CD4-positive, alpha-beta memory T cell (primary cell): ENCODE measurements around the gene PAM. TPM values are rescaled to one million over a fixed set of nuclear protein-coding genes. Genes with fewer than 3 reads are reported as not detected.

Experiments
- CTCF ChIA-PET: fragments of 350-600 bp; sonication (Branson Sonifier 250); formaldehyde crosslinking; loops from one replicate; lab custom pipeline; 2021; ENCODE audit warnings: inconsistent platforms; ENCODE audit not compliant: partially characterized antibody; lab: Charles Lee
- POLR2A ChIA-PET: fragments of 350-600 bp; sonication (Branson Sonifier 250); formaldehyde crosslinking; loops from one replicate; lab custom pipeline; 2021; ENCODE audit not compliant: partially characterized antibody; lab: Charles Lee
- DNase-seq, 5 donors: peaks; one replicate each; pipeline versions ENCODE4 v3.0.0 to v3.0.0-alpha.2; 2020 to 2022; ENCODE audit warnings: mixed read lengths in 1 of 5
- H3K27ac ChIP-seq: one replicate; pipeline ENCODE4 v1.7.0; 2013; ENCODE audit warnings: low read depth, low read length
- H3K27me3 ChIP-seq: 2 replicates; pipeline ENCODE4 v1.7.0; 2013; ENCODE audit warnings: mild to moderate bottlenecking, low read length, moderate library complexity; ENCODE audit not compliant: insufficient read depth
- H3K36me3 ChIP-seq: 2 replicates; pipeline ENCODE4 v1.7.0; 2013; ENCODE audit warnings: mild to moderate bottlenecking, low read length, moderate library complexity; ENCODE audit not compliant: insufficient read depth
- H3K4me1 ChIP-seq: 2 replicates; pipeline ENCODE4 v1.7.0; 2013; ENCODE audit warnings: mild to moderate bottlenecking, low read length, moderate library complexity; ENCODE audit not compliant: insufficient read depth
- H3K4me3 ChIP-seq, 2 donors: one replicate each; pipeline ENCODE4 v1.7.0; 2013; ENCODE audit warnings: low read length in 2 of 2, mild to moderate bottlenecking in 1 of 2
- H3K9me3 ChIP-seq, 2 donors: one replicate each; pipeline ENCODE4 v1.7.0; 2013; ENCODE audit warnings: low read length in 2 of 2, control low read depth in 1 of 2; ENCODE audit not compliant: control insufficient read depth in 1 of 2
- H3K27ac Mint-ChIP-seq, 7 donors: one replicate each; pipeline ENCODE4 v1.8.0; 2020 to 2021; ENCODE audit warnings: mixed read lengths in 7 of 7, mild to moderate bottlenecking in 6 of 7, inconsistent platforms in 3 of 7, moderate library complexity in 3 of 7
- H3K27me3 Mint-ChIP-seq, 2 donors: one replicate each; pipeline ENCODE4 v1.8.0; 2020 to 2021; ENCODE audit warnings: mixed read lengths in 2 of 2
- H3K36me3 Mint-ChIP-seq, 2 donors: one replicate each; pipeline ENCODE4 v1.8.0; 2020 to 2021; ENCODE audit warnings: mixed read lengths in 2 of 2, inconsistent platforms in 1 of 2, mild to moderate bottlenecking in 1 of 2
- H3K4me1 Mint-ChIP-seq, 4 donors: one replicate each; pipeline ENCODE4 v1.8.0; 2020 to 2021; ENCODE audit warnings: mixed read lengths in 4 of 4, mild to moderate bottlenecking in 1 of 4
- H3K4me3 Mint-ChIP-seq, 8 donors: one replicate each; pipeline ENCODE4 v1.8.0; 2020 to 2021; ENCODE audit warnings: mixed read lengths in 8 of 8, mild to moderate bottlenecking in 7 of 8, moderate library complexity in 6 of 8, inconsistent platforms in 3 of 8
- H3K9me3 Mint-ChIP-seq, 8 donors: one replicate each; pipeline ENCODE4 v1.8.0; 2020 to 2021; ENCODE audit warnings: mixed read lengths in 8 of 8, mild to moderate bottlenecking in 5 of 8, inconsistent platforms in 3 of 8, moderate library complexity in 1 of 8
- intact Hi-C: fragments of 100-400 bp; cut with micrococcal nuclease; formaldehyde crosslinking; loops from one replicate; pipeline ENCODE4 v1.15.1; 2023
- polyA plus RNA-seq, 2 donors: library from polyadenylated mRNA; unstranded; fragments of 300-500 nt; fragmentation: Illumina TruSeq; gene quantifications; one replicate each; pipeline ENCODE4 v1.2.3, GENCODE V29; 2021
- total RNA-seq, 2 experiments: library from RNA; stranded (reverse); gene quantifications; one replicate each; pipeline ENCODE4 v1.2.3, GENCODE V29; 2021

Gene PAM
- total and polyA plus RNA-seq, 4 experiments from 2014 or later, result 25.8 to 31.0 (median 28.7) TPM

DNA sequence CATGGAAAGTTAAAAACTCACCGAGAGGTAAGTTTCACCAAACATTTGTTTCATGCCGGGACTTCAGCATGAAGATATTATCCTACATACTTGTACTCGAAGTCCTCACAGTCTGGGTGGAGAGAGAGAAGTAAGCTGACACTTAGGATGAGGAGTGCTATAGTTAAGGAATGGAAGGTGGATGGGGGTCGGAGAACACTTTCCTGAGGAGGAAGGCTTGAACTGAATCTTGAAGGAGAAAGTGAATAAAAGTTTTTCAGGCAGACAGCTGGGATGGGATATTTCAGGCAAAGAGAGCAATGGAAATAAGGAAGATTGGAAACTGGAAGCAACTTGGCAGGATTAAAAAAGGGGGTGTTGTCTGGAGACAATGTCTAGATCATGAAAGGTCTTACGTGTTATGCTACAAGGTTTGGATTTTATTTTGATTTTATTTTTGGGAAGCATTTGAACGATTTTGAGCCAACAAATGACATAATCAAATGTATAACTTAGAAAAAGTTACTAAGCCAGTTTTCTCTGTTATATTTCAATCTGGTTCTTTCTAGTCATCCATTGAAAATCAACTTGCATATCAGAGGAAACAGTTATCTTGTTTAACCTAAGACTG is 167.1 kb downstream of the PAM start:
- H3K9me3 ChIP-seq, result no peaks in the 10 kb centered on the region
- H3K4me1 Mint-ChIP-seq, result no peaks in the 10 kb centered on the region
- no peak overlapping the region for H3K4me3 ChIP-seq
- no peak overlapping the region for H3K27ac ChIP-seq
- no peaks in the 10 kb centered on the region for H3K27me3 Mint-ChIP-seq
- ChIA-PET CTCF (interaction anchor here (0.9 kb wide), 1 partner anchor 11 kb away, joined by 3 read pairs; no protein-coding TSS in a partner anchor), POLR2A (no interaction called here)
- no peaks in the 10 kb centered on the region for H3K27me3 ChIP-seq
- peaks cover 8% of the 10 kb centered on the region for H3K36me3 ChIP-seq
- H3K4me3 Mint-ChIP-seq, result no peak overlapping the region
- no peaks in the 10 kb centered on the region for H3K9me3 Mint-ChIP-seq
- intact Hi-C loops, result no loop called here
- no peak overlapping the region for H3K27ac Mint-ChIP-seq
- no peaks in the 10 kb centered on the region for H3K4me1 ChIP-seq
- no peak for DNase-seq
- H3K36me3 Mint-ChIP-seq, result peaks cover 8 to 38% of the 10 kb centered on the region in 2 donors

DNA sequence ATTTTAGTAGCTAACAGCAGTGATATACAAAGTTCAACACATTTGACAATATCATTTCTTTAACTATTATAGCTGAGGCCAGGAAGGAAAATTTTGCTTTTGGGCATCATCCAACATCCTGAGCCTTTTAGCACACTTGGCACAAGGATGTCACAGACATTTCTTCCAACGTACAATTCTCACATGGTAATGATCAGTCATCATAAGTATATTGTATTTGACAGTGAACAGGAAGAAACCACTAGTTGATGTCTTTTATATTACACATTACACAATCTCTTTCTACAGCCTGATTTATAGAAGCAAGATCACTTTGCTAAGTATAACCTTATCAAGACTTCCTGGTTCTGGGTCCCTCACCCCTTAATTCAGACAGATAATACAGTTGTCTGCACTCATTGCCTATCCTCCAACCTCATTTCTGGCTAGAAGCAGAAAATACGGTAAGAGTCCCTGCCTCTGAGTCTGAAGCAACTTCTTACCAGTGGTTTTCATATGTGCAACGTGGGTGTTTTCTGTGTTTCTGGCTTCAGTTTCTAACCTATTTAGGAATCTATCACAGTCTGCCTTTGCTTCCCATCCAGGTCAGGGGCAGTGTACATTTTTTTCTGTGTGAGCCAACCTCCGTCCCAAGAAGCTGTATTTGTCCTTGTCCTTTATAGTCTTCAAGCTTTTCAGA is 167.8 kb downstream of the PAM start:
- intact Hi-C loops, result no loop called here
- POLR2A ChIA-PET, result no interaction called here
- no peak for DNase-seq
- no peaks in the 10 kb centered on the region for H3K9me3 ChIP-seq
- no peaks in the 10 kb centered on the region for H3K27me3 ChIP-seq
- Mint-ChIP-seq H3K9me3 (no peaks in the 10 kb centered on the region), H3K4me1 (no peaks in the 10 kb centered on the region), H3K27ac (no peak overlapping the region), H3K27me3 (no peaks in the 10 kb centered on the region), H3K36me3 (peaks cover 10 to 41% of the 10 kb centered on the region in 2 donors), H3K4me3 (no peak overlapping the region)
- H3K36me3 ChIP-seq, result peaks cover 8% of the 10 kb centered on the region
- CTCF ChIA-PET, result no interaction called here
- H3K4me3 ChIP-seq, result no peak overlapping the region
- H3K4me1 ChIP-seq, result no peaks in the 10 kb centered on the region
- no peak overlapping the region for H3K27ac ChIP-seq

DNA sequence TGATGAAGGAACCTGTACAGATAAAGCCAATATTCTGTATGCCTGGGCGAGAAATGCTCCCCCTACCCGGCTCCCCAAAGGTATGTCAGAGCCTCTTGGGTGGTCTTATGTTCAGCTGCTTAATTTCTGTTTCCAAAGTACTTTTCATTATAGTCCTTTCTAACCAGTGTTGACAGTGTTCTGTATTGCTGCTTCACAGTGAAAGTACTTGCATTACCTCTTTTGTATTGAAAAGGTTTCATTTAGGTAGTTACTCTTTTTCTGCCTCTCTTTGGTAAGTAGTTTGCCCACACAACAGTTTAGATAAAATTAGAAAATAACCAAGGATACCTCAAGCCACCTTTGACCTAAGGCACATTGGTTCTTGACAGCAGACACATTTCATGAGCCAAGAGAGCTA is 169.9 kb downstream of the PAM start:
- ChIA-PET CTCF (interaction anchor here (1.3 kb wide), 1 partner anchor 10 kb away, joined by 3 read pairs; no protein-coding TSS in a partner anchor), POLR2A (no interaction called here)
- H3K4me1 ChIP-seq, result no peaks in the 10 kb centered on the region
- no peak for DNase-seq
- Mint-ChIP-seq H3K36me3 (peaks cover 10 to 35% of the 10 kb centered on the region in 2 donors), H3K4me3 (no peak overlapping the region), H3K4me1 (no peaks in the 10 kb centered on the region), H3K27me3 (no peaks in the 10 kb centered on the region), H3K27ac (peak overlapping the region in 1 of 7 donors; percentile 71), H3K9me3 (no peaks in the 10 kb centered on the region)
- H3K9me3 ChIP-seq, result no peaks in the 10 kb centered on the region
- no peak overlapping the region for H3K4me3 ChIP-seq
- no peaks in the 10 kb centered on the region for H3K27me3 ChIP-seq
- intact Hi-C loops, result no loop called here
- peaks cover 9% of the 10 kb centered on the region for H3K36me3 ChIP-seq
- H3K27ac ChIP-seq, result no peak overlapping the region

DNA sequence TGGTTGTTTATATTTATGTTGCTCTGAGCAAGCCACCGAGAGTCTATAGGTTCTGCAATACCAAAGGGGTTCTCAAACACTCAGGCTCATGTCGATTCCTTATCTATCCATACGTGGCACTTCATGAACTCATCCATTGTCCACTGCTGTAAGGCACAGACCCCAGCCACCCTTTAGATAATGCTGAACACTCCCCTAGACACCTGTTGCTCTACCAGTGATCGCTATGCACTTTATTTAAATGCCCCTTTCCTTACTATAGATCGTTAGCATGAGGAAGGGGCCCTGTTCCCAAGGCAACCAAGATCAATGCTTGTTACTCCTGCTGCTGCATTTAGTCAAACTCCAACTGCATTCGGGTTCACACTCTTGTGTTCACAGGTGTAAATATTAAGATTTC is 171.9 kb downstream of the PAM start:
- ChIA-PET POLR2A (no interaction called here), CTCF (no interaction called here)
- Histone ChIP-seq H3K27me3 (no peaks in the 10 kb centered on the region), H3K9me3 (no peaks in the 10 kb centered on the region), H3K27ac (no peak overlapping the region), H3K36me3 (peaks cover 12% of the 10 kb centered on the region), H3K4me3 (no peak overlapping the region), H3K4me1 (no peaks in the 10 kb centered on the region)
- H3K27ac Mint-ChIP-seq, result no peak overlapping the region
- peaks cover 11 to 32% of the 10 kb centered on the region in 2 donors for H3K36me3 Mint-ChIP-seq
- H3K9me3 Mint-ChIP-seq, result no peaks in the 10 kb centered on the region
- DNase-seq, result no peak
- no peaks in the 10 kb centered on the region for H3K4me1 Mint-ChIP-seq
- H3K4me3 Mint-ChIP-seq, result no peak overlapping the region
- intact Hi-C loops, result no loop called here
- H3K27me3 Mint-ChIP-seq, result no peaks in the 10 kb centered on the region

DNA sequence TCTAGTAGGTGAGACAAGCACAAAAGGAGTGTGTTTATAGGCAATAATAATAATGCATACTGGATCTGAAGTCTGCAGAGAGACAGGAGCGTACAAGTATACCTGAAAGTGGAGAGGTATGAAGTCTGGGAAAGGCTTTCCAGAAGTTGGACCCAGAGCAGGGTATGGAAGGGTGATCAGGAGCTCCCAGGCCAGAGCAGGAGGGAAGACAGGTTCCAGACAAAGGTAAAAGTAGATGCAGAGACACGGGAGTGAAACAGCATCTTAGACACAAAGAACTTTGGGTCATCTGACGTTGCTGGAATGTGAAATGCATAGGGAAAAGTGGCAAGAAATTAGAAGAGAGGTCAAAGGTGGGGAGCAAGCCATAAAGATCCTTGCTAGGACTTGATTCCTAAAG is 175.1 kb downstream of the PAM start:
- no peak for DNase-seq
- no peaks in the 10 kb centered on the region for H3K27me3 ChIP-seq
- Mint-ChIP-seq H3K36me3 (peaks cover 18 to 23% of the 10 kb centered on the region in 2 donors), H3K9me3 (no peaks in the 10 kb centered on the region), H3K4me3 (peak overlapping the region in 1 of 8 donors; percentile 7), H3K27ac (no peak overlapping the region), H3K27me3 (no peaks in the 10 kb centered on the region), H3K4me1 (no peaks in the 10 kb centered on the region)
- CTCF ChIA-PET, result interaction anchor here (1.3 to 2.2 kb wide), 2 partner anchors 12 to 209 kb away, joined by 3 to 7 read pairs; no protein-coding TSS in a partner anchor
- intact Hi-C loops, result no loop called here
- H3K9me3 ChIP-seq, result no peaks in the 10 kb centered on the region
- H3K4me3 ChIP-seq, result no peak overlapping the region
- POLR2A ChIA-PET, result interaction anchor here (0.6 kb wide), 1 partner anchor 101 kb away, joined by 3 read pairs; no protein-coding TSS in a partner anchor
- H3K4me1 ChIP-seq, result no peaks in the 10 kb centered on the region
- no peak overlapping the region for H3K27ac ChIP-seq
- peaks cover 12% of the 10 kb centered on the region for H3K36me3 ChIP-seq

DNA sequence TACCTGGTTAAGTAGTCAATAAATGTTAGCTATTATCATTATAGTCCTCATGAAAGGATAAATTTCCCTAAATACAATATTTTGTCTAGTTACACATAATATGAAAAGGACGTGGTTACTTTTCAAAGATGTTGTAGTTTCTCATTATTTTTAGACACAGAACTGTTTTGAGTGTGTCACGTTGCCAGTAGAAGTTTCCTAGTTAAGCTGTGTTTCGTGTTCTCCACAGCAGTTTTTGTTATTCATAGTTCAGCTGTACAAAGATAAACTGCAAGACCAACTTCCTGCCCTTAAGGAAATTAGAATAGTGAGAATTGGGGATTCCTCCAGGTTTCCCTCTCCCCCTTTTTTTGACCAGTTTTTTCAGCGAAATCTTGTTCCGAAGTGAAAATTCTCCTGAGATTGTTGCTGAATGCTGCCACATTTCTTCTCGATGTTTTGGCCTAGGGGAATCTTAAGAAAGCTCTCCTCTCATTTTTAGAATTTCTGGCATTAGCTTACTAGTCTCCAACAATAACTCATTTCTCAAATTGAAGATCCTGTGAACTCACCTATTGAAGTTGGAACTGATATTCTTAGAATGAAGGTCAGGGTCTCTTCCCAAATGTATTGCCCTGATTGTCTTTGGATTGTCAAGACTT is 176.1 kb downstream of the PAM start:
- no peak for DNase-seq
- POLR2A ChIA-PET, result no interaction called here
- peaks cover 12% of the 10 kb centered on the region for H3K36me3 ChIP-seq
- H3K36me3 Mint-ChIP-seq, result peaks cover 17 to 20% of the 10 kb centered on the region in 2 donors
- H3K4me3 Mint-ChIP-seq, result no peak overlapping the region
- CTCF ChIA-PET, result interaction anchor here (2.2 kb wide), 1 partner anchor 208 kb away, joined by 7 read pairs; no protein-coding TSS in a partner anchor
- intact Hi-C loops, result no loop called here
- no peak overlapping the region for H3K27ac ChIP-seq
- H3K27me3 ChIP-seq, result no peaks in the 10 kb centered on the region
- peak overlapping the region in 1 of 7 donors; percentile 8 for H3K27ac Mint-ChIP-seq
- H3K4me1 Mint-ChIP-seq, result no peaks in the 10 kb centered on the region
- no peaks in the 10 kb centered on the region for H3K4me1 ChIP-seq
- no peaks in the 10 kb centered on the region for H3K27me3 Mint-ChIP-seq
- H3K9me3 Mint-ChIP-seq, result no peaks in the 10 kb centered on the region
- H3K9me3 ChIP-seq, result no peaks in the 10 kb centered on the region
- H3K4me3 ChIP-seq, result no peak overlapping the region

DNA sequence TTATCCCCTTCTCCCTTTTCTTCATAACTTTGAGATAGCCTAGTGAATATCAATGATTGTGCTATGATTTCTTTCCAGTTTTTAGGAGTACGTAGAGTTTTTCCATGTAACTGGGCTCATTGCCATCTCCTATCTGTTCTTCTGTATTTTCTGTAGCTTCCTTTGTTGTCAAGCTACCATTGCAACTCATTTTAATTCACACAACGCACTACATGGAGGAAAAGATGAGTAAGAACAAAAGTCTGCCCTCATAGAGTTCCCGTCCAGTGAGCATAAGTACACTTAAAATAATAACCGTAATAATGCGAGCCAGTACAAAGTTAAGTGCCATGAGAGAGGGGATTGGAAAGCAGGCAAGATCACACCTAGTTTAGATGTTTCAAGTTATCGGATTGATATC is 177.7 kb downstream of the PAM start:
- Histone ChIP-seq H3K27me3 (no peaks in the 10 kb centered on the region), H3K9me3 (no peaks in the 10 kb centered on the region), H3K4me3 (no peak overlapping the region), H3K27ac (no peak overlapping the region), H3K4me1 (no peaks in the 10 kb centered on the region), H3K36me3 (peaks cover 4% of the 10 kb centered on the region)
- Mint-ChIP-seq H3K27ac (no peak overlapping the region), H3K36me3 (peaks cover 8 to 9% of the 10 kb centered on the region in 2 donors), H3K4me1 (no peaks in the 10 kb centered on the region), H3K9me3 (no peaks in the 10 kb centered on the region), H3K4me3 (no peak overlapping the region), H3K27me3 (no peaks in the 10 kb centered on the region)
- ChIA-PET POLR2A (no interaction called here), CTCF (no interaction called here)
- intact Hi-C loops, result no loop called here
- no peak for DNase-seq
